Fibroblast of lung (primary cell): ENCODE results near the gene CPXM1. TPM values are rescaled to one million over a fixed set of nuclear protein-coding genes. Genes with fewer than 3 reads are reported as not detected.
A peak's percentile ranks its signal among the peaks of the same experiment; 100 is the strongest.
"Not testable (repeated sequence)": the region's sequence is repeated elsewhere in the genome, so short reads cannot be mapped to it uniquely, and the experiment has no call there.

ENCODE experiments used
- DNase-seq, 2 donors: peaks; one replicate each; pipeline versions ENCODE4 v3.0.0 to v3.0.0-alpha.2; 2010; ENCODE audit warnings: low read depth in 2 of 2
- H2AFZ ChIP-seq: 2 replicates; pipeline ENCODE4 v1.5.1; 2012; ENCODE audit warnings: low read length, control low read depth, inconsistent platforms
- H3K27ac ChIP-seq: 2 replicates; pipeline ENCODE4 v1.5.1; 2011; ENCODE audit warnings: low read length, control low read depth; ENCODE audit not compliant: insufficient read depth
- H3K27me3 ChIP-seq: 2 replicates; pipeline ENCODE4 v1.5.1; 2011; ENCODE audit warnings: mild to moderate bottlenecking, low read length; ENCODE audit not compliant: control insufficient read depth, insufficient read depth
- H3K36me3 ChIP-seq: 2 replicates; pipeline ENCODE4 v1.5.1; 2011; ENCODE audit warnings: low read length; ENCODE audit not compliant: control insufficient read depth, insufficient read depth
- H3K4me1 ChIP-seq: 2 replicates; pipeline ENCODE4 v1.5.1; 2011; ENCODE audit warnings: low read length; ENCODE audit not compliant: control insufficient read depth, insufficient read depth; ENCODE audit errors: extremely low read depth
- H3K4me2 ChIP-seq: 2 replicates; pipeline ENCODE4 v1.5.1; 2011; ENCODE audit warnings: low read length, control low read depth; ENCODE audit not compliant: insufficient read depth; ENCODE audit errors: extremely low read depth
- H3K4me3 ChIP-seq, 4 experiments: fragments of 200-600 bp in 1 of 4; sonication (generic) in 1 of 4; replicated peaks in 1 of 4; 2 replicates each; pipeline ENCODE4 v1.5.1; 2011 to 2016; ENCODE audit warnings: low read length in 4 of 4, low read depth in 3 of 4, mild to moderate bottlenecking in 3 of 4, control low read depth in 2 of 4, inconsistent platforms in 1 of 4, mixed read lengths in 1 of 4; ENCODE audit not compliant: insufficient read depth in 1 of 4; ENCODE audit errors: control extremely low read depth in 1 of 4
- H3K79me2 ChIP-seq: 2 replicates; pipeline ENCODE4 v1.5.1; 2012; ENCODE audit warnings: mild to moderate bottlenecking, low read length, inconsistent platforms; ENCODE audit not compliant: control insufficient read depth, insufficient read depth
- H3K9ac ChIP-seq: 2 replicates; pipeline ENCODE4 v1.5.1; 2011; ENCODE audit warnings: mild to moderate bottlenecking, low read length, control low read depth; ENCODE audit not compliant: insufficient read depth
- H3K9me3 ChIP-seq: 2 replicates; pipeline ENCODE4 v1.5.1; 2012; ENCODE audit warnings: low read depth, low read length; ENCODE audit not compliant: control insufficient read depth, insufficient read depth
- H4K20me1 ChIP-seq: 2 replicates; pipeline ENCODE4 v1.5.1; 2011; ENCODE audit warnings: low read length; ENCODE audit not compliant: control insufficient read depth, insufficient read depth; ENCODE audit errors: extremely low read depth
- EZH2 ChIP-seq: IDR thresholded peaks from 2 replicates; pipeline ENCODE4 v1.5.1; 2012; ENCODE audit warnings: low read length, control low read depth, mild to moderate bottlenecking; ENCODE audit errors: missing control alignments
- polyA plus RNA-seq, 2 donors: library from polyadenylated mRNA; depleted of rRNA in 1 of 2; stranded (reverse) in 1 of 2; unstranded in 1 of 2; fragments of >200 nt; gene quantifications; 2 replicates each; pipeline ENCODE4 v1.2.1, GENCODE V29; 2011 to 2012; ENCODE audit warnings: missing spikeins in 1 of 2
- total RNA-seq: library from RNA; depleted of rRNA; stranded (reverse); fragments of >200 nt; gene quantifications from 2 replicates; pipeline ENCODE4 v1.2.1, GENCODE V29; 2014
- TF ChIP-seq, protein P1 (sequence below), 2 donors: IDR thresholded peaks in 1 of 2; conservative IDR thresholded peaks in 1 of 2; 1 replicate in 1 of 2; 2 replicates in 1 of 2; pipeline ENCODE4 v1.5.1; 2011 to 2012; ENCODE audit warnings: low read length in 2 of 2, control low read depth in 1 of 2, inconsistent platforms in 1 of 2, low read depth in 1 of 2, mild to moderate bottlenecking in 1 of 2

The CPXM1 gene
- total and polyA plus RNA-seq, 2 donors (not counting 1 experiment from before 2014, with no cell fraction given) = 0.50 to 0.92 TPM

DNA sequence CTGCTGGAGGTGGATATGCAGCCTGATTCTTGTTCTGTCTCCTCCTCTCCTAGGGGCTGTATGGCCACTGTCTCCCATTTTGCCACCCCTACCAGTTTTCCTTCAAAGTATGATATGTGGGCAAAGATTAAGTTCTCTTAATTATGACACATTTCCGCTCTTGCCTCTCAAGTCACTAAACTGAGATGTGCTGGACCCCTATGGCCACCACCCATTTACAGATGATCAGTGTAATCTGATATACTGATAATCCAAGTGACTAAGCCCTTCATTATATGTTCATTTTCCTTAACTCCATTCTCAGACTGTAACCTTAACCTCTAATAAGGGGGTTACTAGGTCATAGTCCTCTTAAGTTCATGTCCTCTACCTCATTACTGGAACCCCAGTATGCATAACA lies 13.6 kb upstream of the CPXM1 start:
- peak overlapping the region; percentile 10 for H3K27ac ChIP-seq

DNA sequence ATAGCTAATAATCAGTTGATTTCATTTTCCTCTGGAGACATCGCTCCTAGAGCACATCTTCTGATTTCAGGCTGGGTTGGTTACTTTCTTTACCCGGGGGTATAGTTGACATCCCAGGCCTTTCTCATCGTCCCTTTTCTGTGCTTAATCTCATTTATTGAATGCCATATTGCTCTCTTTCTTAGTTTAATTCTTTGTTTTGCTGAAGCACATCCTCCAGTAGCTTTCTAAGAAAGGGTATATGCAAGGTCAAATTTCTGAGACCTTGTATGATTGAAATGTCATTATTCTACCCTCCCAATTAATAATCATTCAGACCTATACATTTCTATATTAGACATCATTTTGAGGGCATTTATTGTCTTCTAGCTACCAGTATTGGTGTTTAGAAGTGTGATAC lies 11.8 kb upstream of the CPXM1 start:
- no peak for TF ChIP-seq EZH2
- TF ChIP-seq, protein P1, sequence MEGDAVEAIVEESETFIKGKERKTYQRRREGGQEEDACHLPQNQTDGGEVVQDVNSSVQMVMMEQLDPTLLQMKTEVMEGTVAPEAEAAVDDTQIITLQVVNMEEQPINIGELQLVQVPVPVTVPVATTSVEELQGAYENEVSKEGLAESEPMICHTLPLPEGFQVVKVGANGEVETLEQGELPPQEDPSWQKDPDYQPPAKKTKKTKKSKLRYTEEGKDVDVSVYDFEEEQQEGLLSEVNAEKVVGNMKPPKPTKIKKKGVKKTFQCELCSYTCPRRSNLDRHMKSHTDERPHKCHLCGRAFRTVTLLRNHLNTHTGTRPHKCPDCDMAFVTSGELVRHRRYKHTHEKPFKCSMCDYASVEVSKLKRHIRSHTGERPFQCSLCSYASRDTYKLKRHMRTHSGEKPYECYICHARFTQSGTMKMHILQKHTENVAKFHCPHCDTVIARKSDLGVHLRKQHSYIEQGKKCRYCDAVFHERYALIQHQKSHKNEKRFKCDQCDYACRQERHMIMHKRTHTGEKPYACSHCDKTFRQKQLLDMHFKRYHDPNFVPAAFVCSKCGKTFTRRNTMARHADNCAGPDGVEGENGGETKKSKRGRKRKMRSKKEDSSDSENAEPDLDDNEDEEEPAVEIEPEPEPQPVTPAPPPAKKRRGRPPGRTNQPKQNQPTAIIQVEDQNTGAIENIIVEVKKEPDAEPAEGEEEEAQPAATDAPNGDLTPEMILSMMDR (conservative IDR thresholded peaks at IDR 0.05 in 1 of 2, IDR thresholded peaks at IDR 0.05 in 1 of 2; ENCODE audit: low read depth in 1 of 2, low read length in 2 of 2) = no peak
- H3K9ac ChIP-seq = no peak overlapping the region
- H3K4me3 ChIP-seq = no peak overlapping the region
- H3K79me2 ChIP-seq = no peaks in the 10 kb centered on the region
- no peak for DNase-seq
- H3K27ac ChIP-seq = no peak overlapping the region
- peaks cover 14% of the 10 kb centered on the region for H3K4me1 ChIP-seq
- no peaks in the 10 kb centered on the region for H3K36me3 ChIP-seq
- H3K9me3 ChIP-seq = no peaks in the 10 kb centered on the region
- no peak overlapping the region for H3K4me2 ChIP-seq
- H2AFZ ChIP-seq = no peak overlapping the region
- no peaks in the 10 kb centered on the region for H4K20me1 ChIP-seq
- peaks cover 7% of the 10 kb centered on the region for H3K27me3 ChIP-seq

More for the DNA sequence above, 13.6 kb upstream of the CPXM1 start:
- Histone ChIP-seq H3K4me2 (peak overlapping the region; percentile 42), H3K9ac (no peak overlapping the region), H2AFZ (no peak overlapping the region), H3K4me3 (no peak overlapping the region), H3K4me1 (peaks cover 17% of the 10 kb centered on the region), H3K9me3 (no peaks in the 10 kb centered on the region), H3K27me3 (no peaks in the 10 kb centered on the region), H3K36me3 (no peaks in the 10 kb centered on the region), H3K79me2 (no peaks in the 10 kb centered on the region), H4K20me1 (no peaks in the 10 kb centered on the region)
- no peak for DNase-seq
- TF ChIP-seq EZH2 = no peak
- TF ChIP-seq, protein P1 (conservative IDR thresholded peaks at IDR 0.05 in 1 of 2, IDR thresholded peaks at IDR 0.05 in 1 of 2; ENCODE audit: low read depth in 1 of 2, low read length in 2 of 2) = no peak

DNA sequence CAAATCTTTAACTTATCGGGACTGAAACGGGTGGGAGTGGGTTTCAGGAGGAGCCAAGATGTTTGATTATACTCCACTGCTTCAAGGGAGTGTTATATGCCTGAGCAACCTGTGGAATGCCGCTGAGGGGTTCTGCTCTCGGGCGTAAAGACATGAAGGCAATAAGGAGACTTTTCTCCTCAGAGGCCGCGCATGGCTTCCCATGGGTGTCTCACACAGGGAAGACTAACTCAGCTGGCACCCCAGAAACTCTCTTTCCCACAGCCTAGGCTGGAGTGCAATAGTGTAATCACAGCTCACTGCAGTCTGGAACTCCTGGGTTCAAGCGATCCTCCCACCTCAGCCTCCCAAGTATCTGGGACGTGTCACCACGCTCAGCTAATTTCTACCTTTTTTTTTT lies 9.3 kb upstream of the CPXM1 start:
- Histone ChIP-seq H4K20me1 (no peaks in the 10 kb centered on the region), H3K27ac (no peak overlapping the region), H3K9me3 (no peaks in the 10 kb centered on the region), H3K27me3 (peaks cover 30% of the 10 kb centered on the region), H3K4me3 (no peak overlapping the region), H2AFZ (no peak overlapping the region), H3K36me3 (no peaks in the 10 kb centered on the region), H3K4me2 (no peak overlapping the region), H3K4me1 (peaks cover 6% of the 10 kb centered on the region), H3K9ac (no peak overlapping the region), H3K79me2 (no peaks in the 10 kb centered on the region)
- TF ChIP-seq, protein P1 (conservative IDR thresholded peaks at IDR 0.05 in 1 of 2, IDR thresholded peaks at IDR 0.05 in 1 of 2; ENCODE audit: low read depth in 1 of 2, low read length in 2 of 2) = no peak
- no peak for TF ChIP-seq EZH2
- no peak for DNase-seq

DNA sequence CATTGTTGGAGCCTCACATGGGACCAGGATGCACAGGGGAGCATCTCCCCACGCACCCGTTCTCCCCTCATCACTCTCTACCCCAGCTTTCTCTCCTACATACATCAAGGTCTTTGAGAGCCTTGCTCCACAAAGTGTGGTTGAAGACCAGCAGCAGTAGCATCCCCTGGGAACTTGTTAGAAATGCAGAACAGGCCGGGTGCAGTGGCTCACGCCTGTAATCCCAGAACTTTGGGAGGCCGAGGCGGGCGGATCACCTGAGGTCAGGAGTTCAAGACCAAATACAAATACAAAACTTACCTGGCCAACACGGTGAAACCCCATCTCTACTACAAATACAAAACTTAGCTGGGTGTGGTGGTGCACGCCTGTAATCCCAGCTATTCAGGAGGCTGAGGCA lies 7.5 kb upstream of the CPXM1 start:
- H3K27me3 ChIP-seq = peaks cover 39% of the 10 kb centered on the region
- not testable (repeated sequence) for H3K79me2 ChIP-seq, DNase-seq, H4K20me1 ChIP-seq, H3K4me2 ChIP-seq, H3K9me3 ChIP-seq, H3K27ac ChIP-seq, H3K9ac ChIP-seq, H3K4me1 ChIP-seq, H3K4me3 ChIP-seq, H2AFZ ChIP-seq, H3K36me3 ChIP-seq
